Measurements from ENCODE around the gene FCF1.
"Not testable (repeated sequence)": the region's sequence is repeated elsewhere in the genome, so short reads cannot be mapped to it uniquely, and the experiment has no call there.

The FCF1 gene

DNA sequence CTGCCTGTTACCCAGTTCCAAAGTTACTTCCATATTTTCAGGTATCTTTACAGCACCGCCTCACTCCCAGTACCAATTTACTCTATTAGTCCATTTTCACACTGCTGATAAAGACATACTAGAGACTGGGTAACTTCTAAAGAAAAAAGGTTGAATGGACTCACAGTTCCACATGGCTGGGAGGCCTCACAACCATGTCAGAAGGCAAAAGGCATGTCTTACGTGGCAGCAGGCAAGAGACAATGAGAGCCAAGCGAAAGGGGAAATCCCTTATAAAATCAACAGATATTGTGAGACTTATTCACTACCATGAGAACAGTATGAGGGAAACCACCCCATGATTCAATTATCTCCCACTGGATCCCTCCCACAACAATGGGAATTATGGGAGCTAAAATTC lies 9.9 kb upstream of the FCF1 start:
- no peak for DNase-seq

DNA sequence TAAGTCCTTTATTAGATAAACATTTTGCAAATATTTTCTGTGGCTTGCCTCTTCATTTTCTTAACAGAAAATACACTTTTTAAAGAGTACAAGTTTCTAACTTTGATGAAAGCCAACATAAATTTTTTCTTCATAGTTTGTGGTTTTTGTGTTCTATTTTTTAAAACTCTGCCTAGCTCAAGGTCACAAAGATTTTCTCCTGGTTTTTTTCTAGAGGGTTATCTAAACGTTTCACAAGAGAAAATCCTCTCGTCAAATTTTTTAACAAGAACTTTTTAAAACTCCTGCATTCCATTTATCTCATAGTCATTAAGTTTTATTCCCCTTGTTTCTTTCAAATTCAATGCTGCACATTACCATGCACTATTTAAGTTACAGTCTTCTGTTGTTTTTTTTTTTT lies 8.3 kb upstream of the FCF1 start:
- DNase-seq: no peak

DNA sequence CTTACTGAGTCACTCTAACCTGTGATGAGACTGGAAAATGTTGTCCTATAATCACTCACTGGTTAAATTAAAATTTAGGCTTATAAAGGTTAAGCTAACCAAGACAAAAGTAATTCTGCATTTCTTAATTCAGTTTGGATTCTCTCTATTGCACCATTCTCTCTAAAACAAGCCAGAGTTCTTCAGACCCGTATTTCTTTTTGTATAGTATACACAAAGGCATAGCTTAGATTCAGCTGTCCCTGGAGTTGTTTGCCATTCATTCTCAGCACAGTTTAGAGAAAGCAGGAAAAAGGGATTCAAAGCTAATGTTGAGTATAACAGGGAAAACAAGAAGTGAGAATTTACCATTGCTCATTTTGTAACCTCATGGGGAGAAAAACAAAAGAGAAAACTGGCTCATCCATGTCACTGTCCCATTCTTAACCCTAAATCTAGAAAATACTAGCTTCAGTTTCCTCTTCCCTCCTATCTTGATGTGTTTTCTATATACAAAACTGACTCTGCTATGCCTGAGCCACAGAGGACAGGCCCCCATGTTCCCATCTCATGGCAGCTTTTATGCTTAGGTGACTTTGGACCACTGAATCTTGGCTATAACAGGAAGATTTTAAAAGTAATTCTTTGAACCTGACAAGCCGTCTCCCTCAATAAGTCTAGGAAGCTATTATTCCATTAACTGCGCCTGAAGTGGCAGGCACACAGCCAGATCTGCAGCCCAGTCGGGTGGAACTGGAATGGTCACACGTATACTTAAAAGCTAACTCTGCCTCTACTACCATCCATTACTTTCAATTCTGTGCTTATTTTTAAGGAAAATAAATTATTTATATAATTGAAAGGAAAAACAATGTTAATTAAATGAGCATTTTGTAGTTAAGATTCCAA lies 7.1 kb upstream of the FCF1 start:
- DNase-seq: no peak

DNA sequence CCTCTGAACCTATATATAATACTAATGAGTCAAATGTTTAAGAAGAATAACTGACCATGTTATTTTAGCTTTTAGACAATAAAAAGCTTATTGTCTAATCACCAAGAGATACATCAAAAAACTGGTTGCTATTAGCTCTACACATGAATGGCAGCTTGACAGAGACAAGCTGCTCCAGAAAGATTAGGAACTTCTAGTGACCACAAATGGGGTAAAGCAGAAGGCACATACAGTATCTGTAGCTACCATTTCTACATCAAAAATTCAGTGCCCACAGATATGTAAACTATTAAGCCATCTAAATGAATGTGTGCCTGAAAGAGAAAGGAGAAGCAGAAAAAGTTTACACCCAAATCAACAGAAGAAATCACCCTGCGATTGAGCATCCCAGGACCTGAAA lies 2.5 kb upstream of the FCF1 start:
- no peak for DNase-seq

DNA sequence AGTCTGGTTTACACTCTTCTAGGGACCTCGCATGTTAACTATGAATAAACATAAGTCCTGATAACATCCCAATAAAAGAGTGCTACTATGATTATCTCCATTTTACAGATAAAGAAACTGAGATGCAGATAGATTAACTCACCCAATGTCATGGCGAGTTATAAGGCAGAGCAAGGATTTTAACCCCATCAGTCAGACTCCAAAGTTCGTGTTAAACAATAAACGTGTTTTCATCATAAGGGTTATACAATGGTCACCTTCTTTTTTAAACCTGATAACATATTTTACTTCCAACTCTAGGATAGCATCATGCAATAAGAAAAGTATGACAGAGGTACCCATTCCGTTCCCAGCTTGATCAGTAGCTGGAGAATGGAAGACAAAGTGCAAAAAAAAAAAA lies 1.3 kb upstream of the FCF1 start:
- DNase-seq: no peak

DNA sequence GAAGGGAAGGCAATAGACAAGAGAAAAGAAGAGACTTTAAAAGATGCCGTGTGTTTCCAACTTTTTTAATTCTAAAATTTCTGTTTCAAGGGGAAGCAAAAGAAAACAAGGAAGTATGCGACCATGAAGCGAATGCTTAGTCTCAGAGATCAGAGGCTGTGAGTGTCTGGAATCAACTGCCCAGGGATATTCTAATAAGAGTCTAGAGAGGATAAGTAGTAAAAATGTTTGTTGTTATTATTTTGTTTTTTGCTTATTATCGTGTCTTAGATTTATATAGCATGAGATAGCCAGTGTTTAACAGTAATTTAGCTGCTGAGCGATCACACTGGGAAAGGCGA lies 421 bp downstream of the FCF1 start:
- DNase-seq: no peak

DNA sequence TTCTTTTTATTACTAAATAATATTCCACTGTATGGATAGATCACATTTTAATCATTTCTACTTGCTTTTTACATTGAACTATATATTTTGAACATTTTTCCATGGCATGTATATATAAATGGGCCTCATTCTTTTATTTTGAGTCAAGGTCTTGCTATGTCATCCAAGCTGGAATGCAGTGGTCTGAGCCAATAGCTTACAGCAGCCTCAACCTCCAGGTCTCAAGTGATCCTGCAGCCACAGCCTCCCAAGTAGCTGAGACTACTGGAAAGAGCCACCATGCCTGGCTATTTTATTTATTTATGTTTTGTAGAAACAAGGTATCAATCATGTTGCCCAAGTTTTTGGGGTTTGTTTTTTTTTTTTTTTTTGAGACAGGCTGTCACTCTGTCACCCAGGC lies 7.6 kb downstream of the FCF1 start:
- no peak for DNase-seq

DNA sequence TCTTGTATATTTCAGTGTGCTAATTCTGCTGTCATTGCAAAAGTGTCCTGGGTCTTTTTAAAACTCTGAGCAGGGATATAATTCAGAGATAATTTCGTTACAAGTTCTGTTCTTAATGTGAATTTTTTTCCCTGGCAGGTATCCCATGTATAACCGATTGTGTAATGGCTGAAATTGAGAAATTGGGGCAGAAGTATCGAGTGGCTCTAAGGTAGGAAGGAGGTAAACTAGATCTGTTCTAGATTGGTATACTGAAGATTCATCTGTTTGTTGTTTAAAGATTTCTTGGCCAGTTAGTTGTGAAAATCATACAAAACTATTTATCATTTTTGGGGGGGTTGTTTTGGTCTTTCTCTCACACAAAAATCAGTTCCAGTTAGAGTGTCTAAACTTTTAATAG lies 10.2 kb downstream of the FCF1 start:
- DNase-seq: no peak

DNA sequence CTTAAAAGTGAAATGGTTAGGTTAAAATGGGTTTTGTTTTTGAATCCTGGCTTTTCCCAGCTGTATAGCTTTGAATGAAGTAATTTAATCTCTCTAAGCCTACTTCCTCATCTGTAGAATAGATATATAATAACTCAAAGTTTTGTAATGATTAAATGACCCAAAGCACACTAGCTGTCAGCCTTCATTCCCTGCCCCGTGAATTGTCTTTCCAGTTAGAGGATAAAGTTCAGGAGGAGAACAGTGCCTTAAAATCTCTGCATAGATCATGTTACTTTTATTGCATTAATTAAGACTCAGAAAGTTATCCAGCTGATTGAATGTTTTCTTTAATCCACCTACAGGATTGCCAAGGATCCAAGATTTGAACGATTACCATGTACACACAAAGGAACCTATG lies 19.4 kb downstream of the FCF1 start:
- no peak for DNase-seq

DNA sequence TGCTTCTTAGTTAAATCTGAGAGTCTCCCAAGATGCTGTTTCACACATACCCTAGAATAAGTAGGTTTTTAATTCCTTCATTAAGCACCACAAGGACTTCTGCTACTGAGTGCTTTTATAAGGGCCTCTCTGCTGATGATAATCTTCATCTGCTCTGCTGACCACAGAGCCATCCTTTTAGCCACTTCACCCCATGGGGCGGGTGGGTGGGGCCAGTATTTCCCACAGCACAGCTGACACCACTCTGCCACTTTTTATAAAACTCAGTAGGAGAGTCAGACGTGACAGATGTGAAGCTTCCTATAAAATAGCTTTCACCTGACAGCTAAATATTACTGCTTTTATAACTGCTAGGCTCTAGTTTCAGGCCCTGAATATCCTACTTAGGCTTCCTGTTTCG lies 20.3 kb downstream of the FCF1 start:
- no peak for DNase-seq

DNA sequence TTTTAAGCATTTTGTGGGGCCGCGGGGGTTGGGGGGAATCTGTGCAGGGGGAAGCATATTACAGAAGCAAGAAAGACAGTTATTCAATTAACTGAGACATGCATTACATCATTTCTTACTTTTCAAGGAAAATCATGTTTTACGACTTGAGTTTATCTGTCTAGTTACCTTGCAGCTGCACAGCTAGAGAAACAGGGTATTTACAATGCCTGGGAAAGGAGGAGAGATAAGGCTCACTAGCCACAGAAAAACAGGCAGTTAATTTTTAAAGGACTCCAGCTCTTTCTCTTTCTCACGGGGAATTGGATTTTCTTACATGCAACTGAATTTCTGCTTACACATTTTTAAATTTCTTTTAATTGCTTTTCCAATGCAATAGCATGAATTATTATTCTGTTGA lies 22.2 kb downstream of the FCF1 start:
- DNase-seq: no peak

DNA sequence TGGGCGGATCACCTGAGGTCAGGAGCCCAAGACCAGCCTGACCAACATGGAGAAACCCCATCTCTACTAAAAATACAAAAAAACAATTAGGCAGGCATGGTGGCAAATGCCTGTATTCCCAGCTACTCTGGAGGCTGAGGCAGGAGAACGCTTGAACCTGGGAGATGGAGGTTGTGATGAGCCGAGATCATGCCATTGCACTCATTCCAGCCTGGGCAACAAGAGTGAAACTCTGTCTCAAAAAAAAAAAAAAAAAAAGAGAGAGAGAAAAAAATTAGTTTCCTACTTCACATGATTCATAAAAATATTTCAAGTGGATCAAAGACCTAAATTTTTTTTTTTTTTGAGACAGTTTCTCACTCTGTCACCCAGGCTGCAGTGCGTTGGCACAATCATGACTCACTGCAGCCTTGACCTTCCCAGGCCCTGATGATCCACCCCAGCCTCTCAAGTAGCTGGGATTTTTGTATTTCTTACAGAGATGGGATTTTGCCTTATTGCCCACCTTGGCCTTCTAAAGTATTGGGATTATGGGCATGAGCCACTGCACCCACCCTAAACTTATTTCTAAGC lies 24.9 kb downstream of the FCF1 start:
- DNase-seq: no peak

DNA sequence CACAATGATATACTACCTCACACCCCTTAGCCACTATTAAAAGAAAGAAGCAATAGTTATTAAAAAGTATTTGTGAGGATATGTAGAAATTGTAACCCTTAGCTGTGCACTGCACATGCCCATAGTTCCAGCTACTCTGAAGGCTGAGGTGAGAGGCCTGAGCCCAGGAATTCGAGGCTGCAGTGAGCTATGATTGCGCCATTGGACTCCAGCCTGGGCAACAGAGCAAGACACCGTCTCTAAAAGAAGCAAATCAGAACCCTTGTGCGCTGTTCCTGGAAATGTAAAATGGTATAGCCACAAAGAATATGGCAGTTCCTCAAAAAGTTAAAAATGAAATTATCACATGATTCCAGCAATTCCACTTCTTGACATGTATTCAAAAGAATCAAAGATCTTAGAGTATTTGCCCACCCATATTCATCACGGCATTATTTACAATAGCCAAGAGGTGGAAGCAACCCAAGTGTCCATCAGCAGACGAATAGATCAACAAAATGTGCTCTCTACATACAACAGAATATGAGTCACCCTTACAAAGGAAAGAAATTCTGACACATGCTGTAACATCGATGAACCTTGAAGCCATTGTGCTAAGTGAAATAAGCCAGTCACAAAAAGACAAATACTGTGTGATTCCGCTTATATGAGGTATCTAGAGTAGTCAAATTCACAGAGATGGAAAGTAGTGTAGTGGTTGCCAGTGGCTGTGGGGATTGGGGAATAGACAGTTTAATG lies 26.5 kb downstream of the FCF1 start:
- no peak for DNase-seq

DNA sequence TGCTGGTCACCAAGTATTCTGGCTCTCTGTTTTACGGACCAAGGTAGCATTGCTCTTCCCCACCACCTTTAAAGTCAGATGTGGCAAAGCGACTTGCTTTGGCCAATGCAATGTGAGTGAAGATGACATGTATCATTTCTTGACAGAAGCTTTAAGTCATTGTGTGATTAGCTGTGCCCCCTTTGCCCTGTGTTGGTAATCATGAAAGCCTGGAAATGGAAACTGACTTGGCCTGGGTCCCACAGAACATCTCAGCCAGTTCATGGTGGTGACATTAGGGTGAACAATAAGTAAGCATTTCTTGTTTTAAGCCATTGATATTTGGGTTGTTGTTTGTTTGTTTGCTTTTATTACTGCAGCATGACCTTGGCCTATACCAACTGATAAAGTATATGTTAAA lies 34.3 kb downstream of the FCF1 start:
- no peak for DNase-seq

DNA sequence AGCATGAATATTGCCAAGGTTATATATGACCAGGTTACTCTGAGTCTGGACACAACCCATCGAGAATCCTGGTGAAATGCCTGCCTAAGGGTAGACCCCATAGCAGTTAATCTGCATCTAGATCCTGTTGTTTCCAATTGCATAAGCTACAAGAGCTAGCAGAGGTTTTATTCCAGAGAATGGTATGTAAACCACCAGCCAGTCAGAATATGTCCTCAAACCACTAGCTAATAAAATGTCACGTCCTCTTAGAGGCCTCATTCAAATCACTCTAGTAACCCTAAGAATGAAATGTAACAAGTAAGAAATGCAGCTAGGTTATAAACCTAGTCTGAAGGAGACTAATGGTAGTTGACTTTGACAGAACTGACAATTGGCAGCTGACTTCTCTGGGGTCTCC lies 41.2 kb downstream of the FCF1 start:
- no peak for DNase-seq

DNA sequence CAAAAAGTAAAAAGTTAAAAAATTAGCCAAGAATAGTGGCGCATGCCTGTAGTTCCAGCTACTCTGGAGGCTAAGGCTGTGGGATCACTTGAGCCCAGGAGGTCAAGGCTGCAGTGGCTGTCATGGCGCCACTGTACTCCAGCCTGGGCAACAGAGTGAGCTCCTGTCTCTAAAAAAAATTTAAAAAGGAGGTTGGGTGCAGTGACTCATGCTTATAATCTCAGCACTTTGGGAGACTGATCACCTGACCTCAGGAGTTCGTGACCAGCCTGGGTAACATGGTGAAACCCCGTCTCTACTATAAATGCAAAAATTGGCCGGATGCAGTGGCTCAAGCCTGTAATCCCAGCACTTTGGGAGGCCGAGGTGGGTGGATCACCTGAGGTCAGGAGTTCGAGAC lies 42.0 kb downstream of the FCF1 start:
- DNase-seq: no peak

DNA sequence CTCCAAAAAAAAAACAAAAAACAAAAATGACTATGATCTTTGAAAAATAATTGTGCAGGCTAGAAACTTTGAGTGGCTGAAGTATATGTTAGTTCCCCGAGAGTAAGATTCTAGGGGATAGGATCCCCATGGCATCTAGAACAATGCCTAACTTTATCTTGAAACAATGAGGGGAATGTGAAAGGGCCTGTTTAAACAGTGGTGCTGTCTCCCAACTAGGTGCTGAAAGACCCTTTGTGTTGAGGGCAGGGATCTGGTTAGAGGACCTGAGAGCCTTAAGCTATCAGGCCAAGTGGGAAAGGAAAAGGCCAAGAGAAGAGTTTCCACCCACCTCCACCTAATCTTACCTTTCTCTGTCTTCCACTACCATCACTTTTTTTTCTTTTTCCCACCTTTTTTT lies 43.4 kb downstream of the FCF1 start:
- DNase-seq: no peak

DNA sequence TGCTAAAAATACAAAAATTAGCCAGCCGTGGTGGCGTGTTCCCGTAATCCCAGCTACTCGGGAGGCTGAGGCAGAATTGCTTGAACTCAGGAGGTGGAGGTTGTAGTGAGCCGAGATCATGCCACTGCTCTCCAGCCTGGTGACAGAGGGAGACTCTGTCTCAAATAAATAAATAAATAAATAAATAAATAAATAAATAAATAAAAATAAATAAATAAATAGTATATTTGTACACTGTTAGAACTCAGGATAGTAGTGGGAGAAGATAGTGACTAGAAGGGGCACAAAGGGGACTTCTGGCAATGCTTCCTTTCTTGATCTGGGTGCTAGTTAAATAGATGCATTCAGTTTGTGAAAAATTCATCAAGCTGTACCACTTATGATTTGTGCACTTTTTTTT lies 45.6 kb downstream of the FCF1 start:
- DNase-seq: not testable (repeated sequence)

DNA sequence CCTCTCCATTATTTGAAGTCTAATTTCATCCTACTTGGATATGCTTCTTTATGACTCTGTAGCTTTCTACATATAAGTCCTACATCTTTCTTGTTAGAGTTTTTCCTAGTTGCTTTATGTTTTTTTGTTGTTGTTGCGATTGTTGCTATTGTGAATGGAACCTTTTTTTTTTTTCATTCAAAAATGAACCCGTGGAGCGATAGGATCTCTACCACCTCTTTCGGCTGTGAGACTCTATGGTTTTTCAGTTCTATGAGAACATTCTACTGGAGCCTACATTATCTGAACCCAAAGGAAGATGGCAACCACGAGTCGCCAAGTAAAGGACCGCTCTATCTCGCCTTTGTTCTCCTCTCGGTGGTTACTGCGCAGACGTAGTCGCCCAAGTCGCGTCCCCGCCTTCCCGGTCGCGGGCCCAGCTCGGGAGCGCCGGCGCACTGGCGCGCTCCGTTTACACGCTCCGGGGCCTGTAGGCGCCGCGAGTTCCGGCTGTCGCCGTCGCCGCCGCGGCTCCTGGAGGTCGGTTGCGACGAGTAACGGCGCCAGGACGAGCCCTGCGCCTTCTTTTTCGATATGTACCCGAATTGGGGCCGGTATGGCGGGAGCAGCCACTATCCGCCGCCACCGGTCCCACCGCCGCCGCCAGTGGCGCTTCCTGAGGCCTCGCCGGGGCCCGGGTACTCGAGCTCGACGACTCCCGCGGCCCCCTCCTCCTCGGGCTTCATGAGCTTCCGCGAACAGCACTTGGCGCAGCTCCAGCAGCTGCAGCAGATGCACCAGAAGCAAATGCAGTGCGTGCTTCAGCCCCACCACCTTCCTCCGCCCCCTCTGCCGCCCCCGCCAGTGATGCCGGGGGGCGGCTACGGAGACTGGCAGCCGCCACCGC lies 50.2 kb downstream of the FCF1 start, which contains the start of gene YLPM1:
YLPM1 (plus strand) TSS at position 400 of the 886 bp plus-strand sequence; CDS start at position 574, 174 bp downstream.
- DNase-seq: peak; percentile 87

DNA sequence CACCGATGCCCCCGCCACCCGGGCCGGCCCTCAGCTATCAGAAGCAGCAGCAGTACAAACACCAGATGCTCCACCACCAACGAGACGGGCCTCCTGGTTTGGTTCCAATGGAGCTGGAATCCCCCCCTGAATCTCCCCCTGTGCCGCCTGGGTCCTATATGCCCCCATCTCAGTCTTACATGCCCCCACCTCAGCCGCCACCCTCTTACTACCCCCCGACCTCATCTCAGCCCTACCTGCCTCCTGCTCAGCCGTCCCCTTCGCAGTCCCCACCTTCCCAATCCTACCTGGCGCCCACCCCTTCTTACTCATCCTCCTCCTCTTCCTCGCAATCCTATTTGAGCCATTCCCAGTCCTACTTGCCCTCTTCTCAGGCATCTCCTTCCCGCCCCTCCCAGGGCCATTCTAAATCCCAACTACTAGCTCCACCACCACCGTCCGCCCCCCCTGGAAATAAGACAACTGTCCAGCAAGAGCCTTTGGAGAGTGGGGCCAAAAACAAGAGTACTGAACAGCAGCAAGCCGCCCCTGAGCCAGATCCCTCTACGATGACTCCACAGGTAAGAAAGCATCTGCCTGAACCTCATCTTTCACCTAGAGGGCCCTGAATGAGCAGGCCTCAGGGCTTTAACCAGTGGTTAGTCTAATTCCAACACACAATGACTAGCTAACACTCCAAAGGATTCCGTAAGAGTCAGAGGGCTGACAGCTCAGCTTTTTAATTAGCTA lies 51.0 kb downstream of the FCF1 start:
- DNase-seq: no peak

DNA sequence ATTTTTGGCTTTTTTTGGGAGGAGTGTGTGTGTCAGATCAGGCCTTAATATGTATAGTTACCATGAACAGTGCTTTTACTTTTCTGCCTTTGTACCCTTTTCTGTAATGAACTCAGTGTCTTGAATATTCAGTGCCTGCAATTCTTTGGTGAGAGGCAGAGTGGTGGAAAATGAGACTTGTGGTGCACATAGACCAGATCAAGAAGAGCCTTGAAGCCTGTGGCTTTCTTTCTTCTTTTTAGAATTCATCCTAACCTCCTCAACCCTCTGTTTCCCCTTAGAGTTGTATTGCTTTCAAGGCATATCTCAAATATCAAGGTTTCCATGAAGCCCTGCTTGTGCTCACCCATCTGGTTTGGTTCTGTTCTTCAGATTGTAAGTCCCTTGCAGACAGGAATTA lies 52.8 kb downstream of the FCF1 start:
- no peak for DNase-seq

DNA sequence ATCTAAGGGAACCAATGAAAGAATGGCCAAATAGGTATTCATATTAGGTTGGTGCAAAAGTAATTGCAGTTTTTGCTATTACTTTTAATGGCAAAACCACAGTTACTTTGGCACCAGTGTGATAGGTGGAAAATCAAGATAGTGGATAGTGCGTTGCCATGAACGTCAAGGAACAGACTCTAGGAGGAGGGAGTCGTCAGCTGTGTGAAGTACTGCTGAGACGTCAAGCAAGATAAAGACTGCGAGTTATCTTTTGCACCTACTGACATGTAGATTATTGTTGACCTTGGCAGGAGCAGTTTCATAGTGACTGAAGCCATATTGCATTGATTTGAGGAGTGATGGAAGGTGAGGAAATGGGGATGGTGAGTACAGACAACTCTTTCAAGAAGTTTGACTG lies 58.5 kb downstream of the FCF1 start:
- no peak for DNase-seq

All from stimulated activated naive CD4-positive, alpha-beta T cell treated with Interleukin-2 at 50 U/mL for 16 hours (primary cell).